GM18951 (cell line): ENCODE results near the gene ACTRT2.

Source experiments
- POLR2A ChIP-seq: IDR thresholded peaks from 4 replicates; pipeline ENCODE4 v1.6.1; 2011; ENCODE audit warnings: mild to moderate bottlenecking; ENCODE audit not compliant: insufficient read length, insufficient read depth; ENCODE audit errors: extremely low read depth
- in situ Hi-C: fragments of 300-500 bp; cut with MboI; formaldehyde crosslinking; loops from one replicate; pipeline ENCODE4 v1.12.0; 2022; ENCODE audit warnings: low sequenced_read_pairs, mixed read lengths, inconsistent platforms; ENCODE audit not compliant: unreplicated experiment

Gene ACTRT2

GRCh38 chr1:3021801-3022401 lies 634 bp downstream of the ACTRT2 start:
- TF ChIP-seq POLR2A = no peak
- in situ Hi-C loops = no loop called here

GRCh38 chr1:3022511-3022973 lies 1.3 kb downstream of the ACTRT2 start:
- in situ Hi-C loops = no loop called here
- no peak for TF ChIP-seq POLR2A

GRCh38 chr1:3022976-3023375 lies 1.7 kb downstream of the ACTRT2 start:
- in situ Hi-C loops = no loop called here
- no peak for TF ChIP-seq POLR2A

- in situ Hi-C loops = no loop called here
Observed at GRCh38 chr1:3024019-3024418, 2.8 kb downstream of the ACTRT2 start.

GRCh38 chr1:3024588-3024987 lies 3.3 kb downstream of the ACTRT2 start:
- in situ Hi-C loops = no loop called here
- TF ChIP-seq POLR2A = no peak

More at GRCh38 chr1:3024019-3024418, 2.8 kb downstream of the ACTRT2 start:
- no peak for TF ChIP-seq POLR2A

- no peak for TF ChIP-seq POLR2A
- in situ Hi-C loops = no loop called here
Observed at GRCh38 chr1:3026124-3026523, 4.9 kb downstream of the ACTRT2 start.

- TF ChIP-seq POLR2A = no peak
- in situ Hi-C loops = no loop called here
Observed at GRCh38 chr1:3026581-3027391, 5.5 kb downstream of the ACTRT2 start.

- no peak for TF ChIP-seq POLR2A
- in situ Hi-C loops = no loop called here
Observed at GRCh38 chr1:3027611-3028371, 6.5 kb downstream of the ACTRT2 start.

GRCh38 chr1:3028531-3029282 lies 7.4 kb downstream of the ACTRT2 start:
- no peak for TF ChIP-seq POLR2A
- in situ Hi-C loops = no loop called here

- in situ Hi-C loops = no loop called here
- TF ChIP-seq POLR2A = no peak
Observed at GRCh38 chr1:3029481-3029961, 8.3 kb downstream of the ACTRT2 start.

GRCh38 chr1:3029991-3030662 lies 8.9 kb downstream of the ACTRT2 start:
- in situ Hi-C loops = no loop called here
- TF ChIP-seq POLR2A = no peak

GRCh38 chr1:3030663-3031381 lies 9.6 kb downstream of the ACTRT2 start:
- in situ Hi-C loops = no loop called here
- no peak for TF ChIP-seq POLR2A
